Measurements from ENCODE around the gene CCDC182.

The CCDC182 gene

DNA sequence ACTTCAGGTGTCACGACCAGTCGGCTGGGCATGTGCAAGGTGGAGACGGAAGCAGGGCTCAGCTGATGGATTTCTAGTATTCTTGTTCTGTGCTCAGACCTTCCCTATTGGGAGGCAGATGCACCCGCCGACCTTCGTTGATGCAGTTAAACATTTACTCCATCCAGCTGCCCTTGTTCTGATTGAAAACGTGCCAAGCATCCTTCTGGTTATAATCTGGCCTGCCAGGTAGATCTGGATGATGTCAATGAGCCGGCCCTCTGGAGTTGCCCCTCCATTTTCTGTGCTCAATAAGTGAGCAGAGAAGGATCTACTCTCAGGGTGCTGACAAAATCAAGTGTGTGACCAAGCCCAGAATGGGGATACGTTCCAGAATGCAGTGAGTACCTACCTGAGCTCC, 38.3 kb downstream of the CCDC182 start:
- TF ChIP-seq EP300 (IDR thresholded peaks at IDR 0.05; ENCODE audit: borderline replicate concordance) (no peak), CEBPB (IDR thresholded peaks at IDR 0.05) (no peak), EGR1 (IDR thresholded peaks at IDR 0.05) (no peak), TCF12 (IDR thresholded peaks at IDR 0.05; ENCODE audit: low read depth) (no peak), TEAD4 (IDR thresholded peaks at IDR 0.05) (no peak), RAD21 (IDR thresholded peaks at IDR 0.05; ENCODE audit: low read depth) (no peak), NFIC (IDR thresholded peaks at IDR 0.05) (no peak), ZBTB7A (IDR thresholded peaks at IDR 0.05; ENCODE audit: low read depth) (no peak), CREB1 (IDR thresholded peaks at IDR 0.05; ENCODE audit: low read depth) (no peak), TAF1 (IDR thresholded peaks at IDR 0.05; ENCODE audit: low read depth) (no peak)
- TF ChIP-seq, protein P1, sequence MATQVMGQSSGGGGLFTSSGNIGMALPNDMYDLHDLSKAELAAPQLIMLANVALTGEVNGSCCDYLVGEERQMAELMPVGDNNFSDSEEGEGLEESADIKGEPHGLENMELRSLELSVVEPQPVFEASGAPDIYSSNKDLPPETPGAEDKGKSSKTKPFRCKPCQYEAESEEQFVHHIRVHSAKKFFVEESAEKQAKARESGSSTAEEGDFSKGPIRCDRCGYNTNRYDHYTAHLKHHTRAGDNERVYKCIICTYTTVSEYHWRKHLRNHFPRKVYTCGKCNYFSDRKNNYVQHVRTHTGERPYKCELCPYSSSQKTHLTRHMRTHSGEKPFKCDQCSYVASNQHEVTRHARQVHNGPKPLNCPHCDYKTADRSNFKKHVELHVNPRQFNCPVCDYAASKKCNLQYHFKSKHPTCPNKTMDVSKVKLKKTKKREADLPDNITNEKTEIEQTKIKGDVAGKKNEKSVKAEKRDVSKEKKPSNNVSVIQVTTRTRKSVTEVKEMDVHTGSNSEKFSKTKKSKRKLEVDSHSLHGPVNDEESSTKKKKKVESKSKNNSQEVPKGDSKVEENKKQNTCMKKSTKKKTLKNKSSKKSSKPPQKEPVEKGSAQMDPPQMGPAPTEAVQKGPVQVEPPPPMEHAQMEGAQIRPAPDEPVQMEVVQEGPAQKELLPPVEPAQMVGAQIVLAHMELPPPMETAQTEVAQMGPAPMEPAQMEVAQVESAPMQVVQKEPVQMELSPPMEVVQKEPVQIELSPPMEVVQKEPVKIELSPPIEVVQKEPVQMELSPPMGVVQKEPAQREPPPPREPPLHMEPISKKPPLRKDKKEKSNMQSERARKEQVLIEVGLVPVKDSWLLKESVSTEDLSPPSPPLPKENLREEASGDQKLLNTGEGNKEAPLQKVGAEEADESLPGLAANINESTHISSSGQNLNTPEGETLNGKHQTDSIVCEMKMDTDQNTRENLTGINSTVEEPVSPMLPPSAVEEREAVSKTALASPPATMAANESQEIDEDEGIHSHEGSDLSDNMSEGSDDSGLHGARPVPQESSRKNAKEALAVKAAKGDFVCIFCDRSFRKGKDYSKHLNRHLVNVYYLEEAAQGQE (IDR thresholded peaks at IDR 0.05; ENCODE audit: low read depth), result no peak
- TF ChIP-seq, protein P2, sequence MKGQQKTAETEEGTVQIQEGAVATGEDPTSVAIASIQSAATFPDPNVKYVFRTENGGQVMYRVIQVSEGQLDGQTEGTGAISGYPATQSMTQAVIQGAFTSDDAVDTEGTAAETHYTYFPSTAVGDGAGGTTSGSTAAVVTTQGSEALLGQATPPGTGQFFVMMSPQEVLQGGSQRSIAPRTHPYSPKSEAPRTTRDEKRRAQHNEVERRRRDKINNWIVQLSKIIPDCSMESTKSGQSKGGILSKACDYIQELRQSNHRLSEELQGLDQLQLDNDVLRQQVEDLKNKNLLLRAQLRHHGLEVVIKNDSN (IDR thresholded peaks at IDR 0.05), result no peak

DNA sequence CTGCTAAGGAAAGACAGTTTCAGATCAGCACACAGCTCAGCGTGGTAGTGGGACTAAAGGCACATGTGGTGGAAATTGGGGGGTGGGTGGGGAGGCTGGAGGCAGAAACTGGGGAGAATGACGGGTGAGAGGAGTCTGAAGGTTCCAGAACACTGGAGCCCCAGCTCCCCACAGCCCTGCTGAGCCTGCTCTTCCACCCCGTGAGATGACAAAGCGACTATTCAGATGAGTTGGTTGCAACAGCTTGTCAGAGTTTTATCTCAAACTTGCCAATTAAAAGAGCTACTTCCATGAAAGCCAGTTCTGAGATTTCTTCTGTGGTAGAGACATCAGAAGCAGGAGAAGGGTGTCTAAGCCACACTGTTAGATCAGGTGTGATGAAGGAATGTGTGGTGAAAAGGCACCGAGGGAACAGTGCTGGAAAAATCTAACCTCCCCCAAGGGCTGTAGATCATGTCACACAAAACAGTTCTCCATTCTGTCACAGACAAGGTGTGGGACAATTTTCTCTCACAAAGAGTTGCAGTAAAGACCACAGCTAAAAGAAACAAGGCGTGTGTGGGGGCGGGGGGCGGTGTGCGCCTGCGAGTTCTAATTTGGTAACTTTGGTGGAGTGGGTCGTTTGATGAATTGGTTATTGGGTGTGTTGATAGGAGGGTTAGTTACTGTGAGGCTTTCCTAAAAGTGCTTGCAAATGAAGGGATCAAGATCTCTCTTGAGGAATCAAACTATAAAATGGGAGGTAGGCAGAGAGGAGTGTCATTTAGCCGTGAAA, 39.0 kb downstream of the CCDC182 start:
- TF ChIP-seq FOXM1 (IDR thresholded peaks at IDR 0.05; ENCODE audit: borderline replicate concordance, low read depth) (no peak), TCF12 (IDR thresholded peaks at IDR 0.05; ENCODE audit: low read depth) (no peak), EP300 (IDR thresholded peaks at IDR 0.05; ENCODE audit: borderline replicate concordance) (no peak), EGR1 (IDR thresholded peaks at IDR 0.05) (no peak), TAF1 (IDR thresholded peaks at IDR 0.05; ENCODE audit: low read depth) (no peak), RAD21 (IDR thresholded peaks at IDR 0.05; ENCODE audit: low read depth) (no peak), NFIC (IDR thresholded peaks at IDR 0.05) (no peak), YY1 (IDR thresholded peaks at IDR 0.05; ENCODE audit: low read depth) (no peak), CREB1 (IDR thresholded peaks at IDR 0.05; ENCODE audit: low read depth) (no peak), CEBPB (IDR thresholded peaks at IDR 0.05) (no peak)
- TF ChIP-seq, protein P1 (IDR thresholded peaks at IDR 0.05; ENCODE audit: low read depth), result no peak
- TF ChIP-seq, protein P2 (IDR thresholded peaks at IDR 0.05), result no peak
- TF ChIP-seq, protein P3, sequence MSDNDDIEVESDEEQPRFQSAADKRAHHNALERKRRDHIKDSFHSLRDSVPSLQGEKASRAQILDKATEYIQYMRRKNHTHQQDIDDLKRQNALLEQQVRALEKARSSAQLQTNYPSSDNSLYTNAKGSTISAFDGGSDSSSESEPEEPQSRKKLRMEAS (IDR thresholded peaks at IDR 0.05), result no peak

DNA sequence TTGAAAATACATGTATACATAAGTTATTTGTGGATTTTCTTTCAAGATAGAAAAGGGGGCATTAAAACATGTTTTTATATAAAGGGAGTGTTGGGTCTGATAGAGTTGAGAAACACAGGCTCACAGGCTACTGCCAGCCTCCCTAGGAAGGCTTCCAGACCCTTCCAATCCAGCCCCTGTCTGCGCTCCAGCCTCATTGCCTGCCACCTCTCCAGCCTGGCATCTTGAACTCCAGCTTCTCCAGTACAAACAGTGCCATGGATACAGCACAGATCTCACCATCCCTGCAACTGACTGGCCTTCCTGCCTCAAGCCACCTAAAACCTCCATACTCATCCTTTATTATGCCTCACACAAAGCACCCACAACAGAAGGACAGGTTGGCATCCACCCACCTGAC, 40.7 kb downstream of the CCDC182 start:
- no peak for TF ChIP-seq FOXM1 (IDR thresholded peaks at IDR 0.05; ENCODE audit: borderline replicate concordance, low read depth)
- TF ChIP-seq, protein P2 (IDR thresholded peaks at IDR 0.05), result no peak
- TF ChIP-seq, protein P1 (IDR thresholded peaks at IDR 0.05; ENCODE audit: low read depth), result no peak
- TF ChIP-seq CREB1 (IDR thresholded peaks at IDR 0.05; ENCODE audit: low read depth), result no peak
- no peak for TF ChIP-seq TAF1 (IDR thresholded peaks at IDR 0.05; ENCODE audit: low read depth)
- no peak for TF ChIP-seq EP300 (IDR thresholded peaks at IDR 0.05; ENCODE audit: borderline replicate concordance)
- TF ChIP-seq TCF12 (IDR thresholded peaks at IDR 0.05; ENCODE audit: low read depth), result no peak
- no peak for TF ChIP-seq TEAD4 (IDR thresholded peaks at IDR 0.05)
- TF ChIP-seq, protein P3 (IDR thresholded peaks at IDR 0.05), result no peak
- no peak for TF ChIP-seq NFIC (IDR thresholded peaks at IDR 0.05)
- TF ChIP-seq ZBTB7A (IDR thresholded peaks at IDR 0.05; ENCODE audit: low read depth), result no peak
- no peak for TF ChIP-seq RAD21 (IDR thresholded peaks at IDR 0.05; ENCODE audit: low read depth)
- TF ChIP-seq EGR1 (IDR thresholded peaks at IDR 0.05), result no peak
- no peak for TF ChIP-seq YY1 (IDR thresholded peaks at IDR 0.05; ENCODE audit: low read depth)
- no peak for TF ChIP-seq CEBPB (IDR thresholded peaks at IDR 0.05)
